ENCODE data around the gene GLS. TPM values are rescaled to one million over a fixed set of nuclear protein-coding genes. Genes with fewer than 3 reads are reported as not detected.
A peak's percentile ranks its signal among the peaks of the same experiment; 100 is the strongest.

The GLS gene
- total and polyA plus RNA-seq, 2 of the 13 experiments (the other 11 are each of a cell fraction or from before 2014, with no cell fraction given): 78.6 to 183 TPM

DNA sequence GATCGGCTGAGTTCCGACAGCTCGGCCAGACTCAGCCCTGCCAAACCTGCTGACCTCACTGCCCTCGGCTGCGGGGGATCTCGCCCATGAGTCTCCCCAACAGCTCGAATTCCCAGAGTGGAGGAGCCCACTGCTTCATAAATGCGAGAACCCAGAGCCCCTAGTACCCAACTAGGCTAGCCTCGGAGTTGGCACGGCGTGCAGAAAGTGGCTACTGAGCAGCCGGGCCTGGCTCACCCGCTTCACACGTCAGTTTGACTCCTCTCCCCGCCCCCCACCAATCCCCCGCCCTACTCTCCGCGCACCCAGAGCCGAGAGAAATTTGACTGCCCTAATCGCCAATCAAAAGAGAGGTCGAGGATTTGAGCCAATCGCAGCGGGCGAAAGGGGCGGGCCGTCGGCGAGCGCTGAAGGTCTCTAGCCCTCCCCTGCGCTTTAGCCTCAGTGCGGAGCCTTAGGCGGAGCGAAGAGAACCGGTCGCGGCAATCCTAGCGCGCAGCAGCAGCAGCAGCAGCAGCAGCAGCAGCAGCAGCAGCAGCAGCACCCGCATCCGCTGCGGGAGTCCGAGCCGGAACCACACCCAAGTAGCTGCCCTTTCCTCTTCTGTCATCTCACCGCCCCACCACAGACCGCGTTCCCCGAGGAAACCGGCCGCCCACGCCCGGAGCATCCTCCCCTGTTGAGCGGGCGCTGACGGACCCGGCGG, at the start of gene GLS (continued):
- peak; percentile 54; the same call in 1 of the 2 replicates for TF ChIP-seq JUND (CRISPR knock-in tag; IDR thresholded peaks at IDR 0.05)
- 0 out of 2 replicates have a peak, but pooled peaks have one; percentile 43 for TF ChIP-seq SMAD9 (CRISPR knock-in tag; IDR thresholded peaks at IDR 0.05)
- TF ChIP-seq GATA4 (IDR thresholded peaks at IDR 0.05; ENCODE audit: borderline replicate concordance, low read depth): peak; percentile 91
- 0 out of 2 replicates have a peak, but pooled peaks have one; percentile 54 for TF ChIP-seq ZNF850 (CRISPR knock-in tag; conservative IDR thresholded peaks at IDR 0.05)
- TF ChIP-seq MAX (IDR thresholded peaks at IDR 0.05): peak; percentile 78
- no peak; the same call in 1 of the 2 replicates for TF ChIP-seq ZC3H4 (CRISPR knock-in tag; IDR thresholded peaks at IDR 0.05; ENCODE audit: borderline replicate concordance)
- no peak for TF ChIP-seq GPN1 (CRISPR knock-in tag; IDR thresholded peaks at IDR 0.05; ENCODE audit: borderline replicate concordance)
- peak; percentile 65 for TF ChIP-seq MYC (CRISPR knock-in tag; IDR thresholded peaks at IDR 0.05; ENCODE audit: borderline replicate concordance)
- no peak for TF ChIP-seq ZNF326 (CRISPR knock-in tag; IDR thresholded peaks at IDR 0.05; ENCODE audit: borderline replicate concordance)
- no peak for TF ChIP-seq THAP8 (CRISPR knock-in tag; IDR thresholded peaks at IDR 0.05; ENCODE audit: borderline replicate concordance)
- no peak for TF ChIP-seq SUZ12 (IDR thresholded peaks at IDR 0.05; ENCODE audit: low read depth, low read length)
- 0 out of 2 replicates have a peak, but pooled peaks have one; percentile 49 for TF ChIP-seq SMYD3 (CRISPR knock-in tag; IDR thresholded peaks at IDR 0.05)
- TF ChIP-seq RARG (CRISPR knock-in tag; IDR thresholded peaks at IDR 0.05; ENCODE audit: low read depth): no peak
- TF ChIP-seq, protein P1, sequence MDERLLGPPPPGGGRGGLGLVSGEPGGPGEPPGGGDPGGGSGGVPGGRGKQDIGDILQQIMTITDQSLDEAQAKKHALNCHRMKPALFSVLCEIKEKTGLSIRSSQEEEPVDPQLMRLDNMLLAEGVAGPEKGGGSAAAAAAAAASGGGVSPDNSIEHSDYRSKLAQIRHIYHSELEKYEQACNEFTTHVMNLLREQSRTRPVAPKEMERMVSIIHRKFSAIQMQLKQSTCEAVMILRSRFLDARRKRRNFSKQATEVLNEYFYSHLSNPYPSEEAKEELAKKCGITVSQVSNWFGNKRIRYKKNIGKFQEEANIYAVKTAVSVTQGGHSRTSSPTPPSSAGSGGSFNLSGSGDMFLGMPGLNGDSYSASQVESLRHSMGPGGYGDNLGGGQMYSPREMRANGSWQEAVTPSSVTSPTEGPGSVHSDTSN (CRISPR knock-in tag; IDR thresholded peaks at IDR 0.05): peak; percentile 83
- no peak for TF ChIP-seq CSRNP2 (CRISPR knock-in tag; conservative IDR thresholded peaks at IDR 0.05; ENCODE audit: low read depth)
- peak; percentile 88 for TF ChIP-seq SP2 (CRISPR knock-in tag; IDR thresholded peaks at IDR 0.05)
- no peak for TF ChIP-seq FOXK2 (IDR thresholded peaks at IDR 0.05)
- TF ChIP-seq SMARCC2 (IDR thresholded peaks at IDR 0.05): no peak
- TF ChIP-seq, protein P2, sequence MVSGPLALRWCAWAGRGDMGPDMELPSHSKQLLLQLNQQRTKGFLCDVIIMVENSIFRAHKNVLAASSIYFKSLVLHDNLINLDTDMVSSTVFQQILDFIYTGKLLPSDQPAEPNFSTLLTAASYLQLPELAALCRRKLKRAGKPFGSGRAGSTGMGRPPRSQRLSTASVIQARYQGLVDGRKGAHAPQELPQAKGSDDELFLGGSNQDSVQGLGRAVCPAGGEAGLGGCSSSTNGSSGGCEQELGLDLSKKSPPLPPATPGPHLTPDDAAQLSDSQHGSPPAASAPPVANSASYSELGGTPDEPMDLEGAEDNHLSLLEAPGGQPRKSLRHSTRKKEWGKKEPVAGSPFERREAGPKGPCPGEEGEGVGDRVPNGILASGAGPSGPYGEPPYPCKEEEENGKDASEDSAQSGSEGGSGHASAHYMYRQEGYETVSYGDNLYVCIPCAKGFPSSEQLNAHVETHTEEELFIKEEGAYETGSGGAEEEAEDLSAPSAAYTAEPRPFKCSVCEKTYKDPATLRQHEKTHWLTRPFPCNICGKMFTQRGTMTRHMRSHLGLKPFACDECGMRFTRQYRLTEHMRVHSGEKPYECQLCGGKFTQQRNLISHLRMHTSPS (CRISPR knock-in tag; IDR thresholded peaks at IDR 0.05; ENCODE audit: low read depth): no peak
- no peak for TF ChIP-seq SSRP1 (CRISPR knock-in tag; IDR thresholded peaks at IDR 0.05)
- TF ChIP-seq ARNT (IDR thresholded peaks at IDR 0.05): no peak
- TF ChIP-seq FOXP1 (IDR thresholded peaks at IDR 0.05): no peak
- 0 out of 2 replicates have a peak, but pooled peaks have one; percentile 7 for TF ChIP-seq FOXP1 (CRISPR knock-in tag; IDR thresholded peaks at IDR 0.05)
- TF ChIP-seq ZSCAN29 (CRISPR knock-in tag; conservative IDR thresholded peaks at IDR 0.05): no peak
- TF ChIP-seq ZNF572 (CRISPR knock-in tag; IDR thresholded peaks at IDR 0.05): no peak
- TF ChIP-seq BRCA1 (CRISPR knock-in tag; IDR thresholded peaks at IDR 0.05): no peak; the same call in 1 of the 2 replicates
- TF ChIP-seq ZNF296 (CRISPR knock-in tag; conservative IDR thresholded peaks at IDR 0.05): no peak

All from HepG2 (cell line).